Measurements from ENCODE around the gene AXDND1. TPM values are rescaled to one million over a fixed set of nuclear protein-coding genes. Genes with fewer than 3 reads are reported as not detected.

The AXDND1 gene
- total RNA-seq, 2 donors from 2014 or later: not detected

DNA sequence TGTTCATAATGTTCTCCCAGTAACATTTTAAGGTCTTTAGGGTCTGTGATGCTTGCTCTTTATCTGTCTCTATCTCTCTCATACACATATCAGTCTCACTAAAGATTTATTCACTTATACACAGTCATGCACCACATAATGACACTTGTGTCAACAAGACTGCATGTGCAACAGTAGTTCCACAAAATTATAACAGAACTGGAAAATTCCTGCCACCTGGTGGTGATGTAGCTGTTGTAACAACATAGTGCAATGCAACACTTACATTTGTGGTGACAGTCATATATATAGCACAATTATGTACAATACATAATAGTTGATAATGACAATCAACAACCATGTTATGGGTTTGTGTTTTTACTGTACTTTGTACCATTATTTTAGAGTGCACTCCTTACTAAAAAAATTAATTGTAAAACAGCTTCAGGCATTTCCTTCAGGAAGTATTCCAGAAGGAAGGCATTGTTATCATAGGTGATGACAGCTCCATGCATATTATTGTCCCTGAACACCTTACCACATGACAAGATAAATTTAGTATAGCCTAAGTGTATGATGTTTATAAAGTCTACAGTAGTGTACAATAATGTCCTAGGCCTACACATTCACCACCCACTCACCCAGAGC, 234.0 kb downstream of the AXDND1 start:
- DNase-seq (ENCODE audit: low spot score) (no peak), ATAC-seq (ENCODE audit: insufficient number of reproducible peaks, low FRiP score, low read depth) (no peak)
- no peak overlapping the region for H3K4me3 ChIP-seq
- no peaks in the 10 kb centered on the region for H3K27me3 ChIP-seq (replicated peaks; ENCODE audit: insufficient read depth)
- H3K4me1 ChIP-seq (ENCODE audit: control insufficient read depth in 1 of 2, low read depth in 2 of 2): no peaks in the 10 kb centered on the region
- H3K27ac ChIP-seq: no peak overlapping the region
- no peaks in the 10 kb centered on the region for H3K36me3 ChIP-seq
- no peaks in the 10 kb centered on the region for H3K9me3 ChIP-seq
- peak; percentile 20 for TF ChIP-seq CTCF (IDR thresholded peaks at IDR 0.05)

GRCh38 chr1:179601093-179601492, 235.3 kb downstream of the AXDND1 start:
- Histone ChIP-seq H3K27ac (no peak overlapping the region), H3K4me1 (ENCODE audit: control insufficient read depth in 1 of 2, low read depth in 2 of 2) (no peaks in the 10 kb centered on the region)
- TF ChIP-seq CTCF (IDR thresholded peaks at IDR 0.05): no peak

More at GRCh38 chr1:179601093-179601492, 235.3 kb downstream of the AXDND1 start:
- ATAC-seq (ENCODE audit: insufficient number of reproducible peaks, low FRiP score, low read depth) (no peak), DNase-seq (ENCODE audit: low spot score) (no peak)
- Histone ChIP-seq H3K9me3 (no peaks in the 10 kb centered on the region), H3K4me3 (no peak overlapping the region), H3K27me3 (replicated peaks; ENCODE audit: insufficient read depth) (no peaks in the 10 kb centered on the region), H3K36me3 (no peaks in the 10 kb centered on the region)

Other genes starting within 250 kb of the AXDND1 start
- gene ABL2, start 136.3 kb upstream of the AXDND1 start, total RNA-seq: 10 to 100 TPM; 23.6 to 62.4 TPM
- gene SOAT1, start 72.2 kb upstream of the AXDND1 start, total RNA-seq: 10 to 100 TPM; 14.5 to 29.5 TPM
- gene NPHS2, start 210.0 kb downstream of the AXDND1 start, total RNA-seq: not detected
- gene TDRD5, start 225.9 kb downstream of the AXDND1 start, total RNA-seq: under 1 TPM in 1 of 2 donors, not detected in 1; 0.14 TPM